Measurements from ENCODE around the gene BCL2.

DNA sequence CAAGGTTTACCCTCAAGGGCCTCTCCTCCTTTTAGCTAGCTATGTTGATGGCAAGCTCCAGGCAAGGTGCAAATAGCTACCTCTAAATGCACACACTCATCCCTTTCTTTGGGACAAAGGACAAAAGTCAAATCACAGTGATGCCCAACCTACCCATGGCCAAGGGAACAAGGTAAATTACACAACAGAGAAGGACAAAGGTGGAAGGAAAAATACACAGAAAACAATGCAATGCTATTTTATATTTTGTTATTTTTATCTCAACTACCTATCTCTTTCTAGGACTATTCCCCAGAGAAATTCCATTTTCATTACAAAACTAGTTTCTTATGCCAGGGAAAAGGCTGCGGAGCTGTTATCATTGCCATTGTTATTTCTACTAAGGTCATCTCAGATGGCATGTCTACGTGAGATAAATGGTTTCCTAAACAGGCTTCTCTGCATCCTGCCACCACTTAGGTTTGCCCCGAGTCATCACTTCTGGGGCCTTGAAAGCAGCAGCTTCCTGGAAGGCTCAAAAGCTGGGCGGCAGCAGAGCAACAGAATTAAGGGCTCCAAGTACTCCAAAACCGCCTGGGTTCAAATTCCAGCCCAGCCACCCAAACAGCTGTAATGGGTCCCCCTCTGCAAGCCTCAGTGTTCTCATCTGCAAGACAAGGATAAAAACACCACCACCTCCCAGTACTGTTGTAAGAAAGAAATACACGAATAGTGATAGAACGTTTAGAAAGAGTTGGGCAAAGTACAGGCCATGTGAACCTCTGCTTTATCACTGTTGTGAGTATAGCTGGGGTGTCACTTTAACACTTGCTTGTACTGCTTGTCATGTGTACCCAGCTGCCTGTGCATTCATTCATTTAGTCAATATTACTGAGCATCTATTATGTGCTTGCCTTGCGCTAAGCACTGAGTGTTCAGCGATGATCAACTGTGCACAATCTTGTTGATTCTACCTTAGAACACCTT lies 20.9 kb downstream of the BCL2 start:
- TF ChIP-seq EZH2 (IDR thresholded peaks at IDR 0.05) (no peak), CTCF (IDR thresholded peaks at IDR 0.05) (no peak), EZH2phosphoT487 (IDR thresholded peaks at IDR 0.05) (no peak)
